ENCODE data around the gene ERN2.
"Not testable (repeated sequence)": the region's sequence is repeated elsewhere in the genome, so short reads cannot be mapped to it uniquely, and the experiment has no call there.

ERN2 gene

DNA sequence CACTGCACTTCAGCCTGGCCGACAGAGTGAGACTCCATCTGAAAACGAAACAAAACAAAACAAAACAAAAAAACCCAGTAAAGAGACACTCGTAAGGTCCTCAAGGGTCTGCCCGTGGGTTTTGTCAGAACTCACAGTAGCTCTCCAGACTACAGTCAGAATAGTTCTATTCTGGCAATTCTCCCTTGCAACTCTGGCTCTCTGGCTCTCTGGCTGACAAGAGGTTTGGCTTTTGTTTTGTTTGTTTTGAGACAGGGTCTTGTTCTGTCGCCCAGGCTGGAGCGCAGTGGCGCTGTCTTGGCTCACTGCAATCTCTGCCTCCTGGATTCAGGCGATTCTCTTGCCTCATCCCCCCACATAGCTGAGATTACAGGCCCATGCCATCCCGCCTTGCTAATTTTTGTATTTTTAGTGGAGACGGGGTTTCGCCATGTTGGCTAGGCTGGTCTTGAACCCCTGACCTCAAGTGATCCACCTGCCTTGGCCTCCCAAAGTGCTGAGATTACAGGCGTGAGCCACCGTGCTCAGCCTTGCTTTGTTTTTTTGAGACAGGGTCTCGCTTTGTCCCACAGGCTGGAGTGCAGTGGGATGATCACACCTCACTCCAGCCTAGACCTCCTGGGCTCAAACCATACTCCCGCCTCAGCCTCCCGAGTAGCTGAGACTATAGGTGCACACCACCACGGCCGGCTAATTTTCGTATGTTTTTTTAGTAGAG, 21.3 kb upstream of the ERN2 start:
- FAIRE-seq, result no peak
- DNase-seq (ENCODE audit: insufficient read length, low spot score), result no peak

DNA sequence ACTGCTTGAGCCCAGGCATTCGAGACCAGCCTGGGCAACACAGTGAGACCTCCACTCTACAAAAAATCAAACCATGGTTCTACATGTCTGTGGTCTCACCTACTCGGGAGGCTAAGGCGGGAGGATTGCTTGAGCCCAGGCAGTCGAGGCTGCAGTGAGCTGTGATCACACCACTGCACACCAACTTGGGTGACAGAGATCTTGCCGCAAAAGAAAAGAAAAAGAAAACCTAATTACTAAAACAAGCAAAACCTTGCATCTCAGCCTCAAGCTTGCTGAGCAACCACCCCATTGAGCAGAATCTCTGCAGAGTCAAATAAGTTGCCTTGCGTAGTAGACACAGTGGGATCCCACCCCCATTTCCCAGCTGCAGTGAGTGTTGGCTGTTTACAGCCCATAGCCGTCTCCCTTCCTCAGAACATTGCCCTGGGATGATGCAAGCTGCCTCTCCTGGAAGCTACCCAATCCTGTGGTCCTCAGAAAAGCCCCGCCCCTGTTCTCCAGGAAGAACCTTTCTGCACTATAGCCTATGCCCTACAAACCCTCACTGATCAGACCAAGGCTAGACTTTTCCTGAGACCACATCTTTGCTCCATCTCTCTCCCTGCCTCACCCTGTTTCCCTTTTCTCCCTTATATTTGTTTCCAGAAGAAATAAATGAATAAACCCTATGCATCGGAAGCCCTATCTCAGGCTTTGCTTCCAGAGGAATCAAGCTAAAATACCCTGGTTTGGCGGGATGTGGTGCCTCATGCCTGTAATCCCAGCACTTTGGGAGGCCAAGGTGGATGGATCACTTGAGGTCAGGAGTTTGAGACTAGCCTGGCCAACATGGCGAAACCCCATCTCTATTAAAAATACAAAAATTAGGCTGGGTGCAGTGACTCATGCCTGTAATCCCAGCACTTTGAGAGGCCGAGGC, 16.7 kb upstream of the ERN2 start:
- no peak for DNase-seq (ENCODE audit: insufficient read length, low spot score)
- TF ChIP-seq POLR2A (IDR thresholded peaks at IDR 0.05; ENCODE audit: low read depth, low read length), result no peak
- no peak for FAIRE-seq

More for the DNA sequence above, 21.3 kb upstream of the ERN2 start:
- no peak for TF ChIP-seq POLR2A (IDR thresholded peaks at IDR 0.05; ENCODE audit: low read depth, low read length)

DNA sequence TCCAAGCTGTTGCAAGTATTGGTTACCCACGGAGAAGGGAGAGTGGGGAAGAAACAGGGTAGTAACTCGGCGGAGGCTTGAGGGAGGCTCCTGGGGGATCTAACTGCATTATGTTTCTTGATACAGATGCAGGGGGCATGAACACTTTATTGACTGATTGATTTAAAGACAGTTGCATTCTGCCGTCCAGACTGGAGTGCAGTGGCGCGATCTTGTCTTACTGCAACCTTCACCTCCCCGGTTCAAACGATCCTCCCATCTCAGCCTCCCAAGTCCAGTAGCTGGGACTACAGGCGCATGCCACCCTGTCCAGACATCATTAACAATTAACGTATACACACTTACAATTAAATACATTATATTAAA, 15.1 kb upstream of the ERN2 start:
- TF ChIP-seq POLR2A (IDR thresholded peaks at IDR 0.05; ENCODE audit: low read depth, low read length), result no peak
- no peak for DNase-seq (ENCODE audit: insufficient read length, low spot score)
- no peak for FAIRE-seq

DNA sequence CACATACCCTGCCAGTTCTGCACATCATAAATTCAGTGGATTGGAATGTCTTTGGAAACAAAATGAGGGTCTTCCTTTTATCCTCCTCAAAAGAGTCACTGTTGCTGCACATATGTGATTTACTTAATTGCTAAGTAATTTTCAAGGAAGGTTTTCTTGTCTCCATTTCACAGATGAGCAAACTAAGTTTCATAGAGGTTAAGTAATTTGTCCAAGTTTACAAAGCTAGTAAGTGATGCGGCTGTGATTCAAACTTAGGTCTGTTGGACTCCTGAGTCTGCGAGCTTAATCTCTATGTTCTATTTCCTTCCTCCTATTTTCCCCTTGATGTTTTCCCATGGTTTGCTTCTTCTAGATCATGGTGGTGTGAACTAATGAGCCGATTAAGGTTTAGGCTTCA, 13.7 kb upstream of the ERN2 start:
- TF ChIP-seq POLR2A (IDR thresholded peaks at IDR 0.05; ENCODE audit: low read depth, low read length), result no peak
- FAIRE-seq (no peak), DNase-seq (ENCODE audit: insufficient read length, low spot score) (no peak)

DNA sequence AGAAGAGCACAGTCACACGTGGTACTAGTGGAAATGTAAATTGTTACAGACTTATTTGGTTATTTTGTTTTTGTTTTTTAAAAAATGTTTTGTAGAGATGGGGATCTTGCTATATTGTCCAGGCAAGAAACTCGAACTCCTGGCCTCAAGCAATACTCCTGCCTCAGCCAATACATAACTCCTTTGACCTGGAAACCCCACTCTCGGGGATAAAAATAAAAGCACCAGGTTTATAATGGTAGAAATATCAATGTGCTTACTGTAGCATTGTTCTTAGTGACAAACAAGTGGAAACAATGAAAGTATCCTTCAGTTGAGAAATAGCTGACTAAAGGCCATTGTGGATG, 11.7 kb upstream of the ERN2 start:
- no peak for FAIRE-seq
- no peak for TF ChIP-seq POLR2A (IDR thresholded peaks at IDR 0.05; ENCODE audit: low read depth, low read length)
- no peak for DNase-seq (ENCODE audit: insufficient read length, low spot score)

DNA sequence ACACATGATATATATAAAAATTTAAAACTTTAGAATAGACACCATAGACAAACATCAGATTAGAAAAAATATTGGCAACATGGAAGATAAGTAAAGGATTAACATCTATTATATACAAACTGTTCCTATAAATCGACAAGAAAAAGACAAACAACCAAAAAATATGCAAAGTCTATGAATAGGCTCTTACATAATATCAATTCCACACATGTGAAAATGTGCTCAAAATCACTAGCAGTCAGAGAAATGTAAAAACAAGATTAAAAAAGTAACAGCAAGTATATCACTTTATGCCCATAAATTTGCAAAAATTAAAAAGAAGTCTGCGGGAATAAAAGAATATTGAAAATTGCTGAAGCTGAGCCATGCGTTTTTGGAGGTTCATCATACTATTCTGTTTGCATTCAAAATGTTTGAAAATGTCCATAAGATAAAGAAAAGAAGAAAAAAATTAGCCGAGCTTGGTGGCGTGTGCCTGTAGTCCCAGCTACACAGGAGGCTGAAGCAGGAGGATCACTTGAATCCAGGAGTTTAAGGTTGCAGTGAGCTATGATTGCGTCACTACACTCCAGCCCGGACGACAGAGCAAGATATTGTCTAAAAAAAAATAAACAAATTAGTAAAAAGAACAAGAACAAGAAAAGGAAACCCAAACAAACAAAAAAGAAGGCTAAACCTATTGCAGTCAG, 11.2 kb upstream of the ERN2 start:
- FAIRE-seq (no peak), DNase-seq (ENCODE audit: insufficient read length, low spot score) (no peak)
- no peak for TF ChIP-seq POLR2A (IDR thresholded peaks at IDR 0.05; ENCODE audit: low read depth, low read length)

DNA sequence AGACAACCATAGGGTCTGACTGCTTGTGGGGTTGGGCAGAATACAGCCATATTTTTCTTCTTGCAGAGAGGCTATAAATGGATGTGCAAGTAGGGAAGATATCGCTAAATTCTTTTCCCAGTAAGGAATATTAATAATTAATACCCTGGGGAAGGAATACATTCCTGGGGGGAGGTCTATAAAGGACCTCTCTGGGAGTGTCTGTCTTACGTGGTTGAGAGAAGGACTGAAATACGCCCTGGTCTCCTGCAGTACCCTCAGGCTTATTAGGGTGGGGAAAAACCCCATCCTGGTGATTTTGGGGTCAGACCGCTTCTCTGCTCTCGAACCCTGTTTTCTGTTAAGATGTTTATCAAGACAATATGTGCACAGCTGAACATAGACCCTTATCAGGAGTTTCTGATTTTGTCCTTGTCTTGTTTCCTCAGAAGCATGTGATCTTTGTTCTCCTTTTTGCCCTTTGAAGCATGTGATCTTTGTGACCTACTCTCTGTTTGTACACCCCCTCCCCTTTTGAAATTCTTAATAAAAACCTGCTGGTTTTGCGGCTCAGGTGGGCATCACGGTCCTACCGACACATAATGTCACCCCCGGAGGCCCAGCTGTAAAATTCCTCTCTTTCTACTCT, 9.7 kb upstream of the ERN2 start:
- FAIRE-seq; DNase-seq (ENCODE audit: insufficient read length, low spot score): not testable (repeated sequence)

DNA sequence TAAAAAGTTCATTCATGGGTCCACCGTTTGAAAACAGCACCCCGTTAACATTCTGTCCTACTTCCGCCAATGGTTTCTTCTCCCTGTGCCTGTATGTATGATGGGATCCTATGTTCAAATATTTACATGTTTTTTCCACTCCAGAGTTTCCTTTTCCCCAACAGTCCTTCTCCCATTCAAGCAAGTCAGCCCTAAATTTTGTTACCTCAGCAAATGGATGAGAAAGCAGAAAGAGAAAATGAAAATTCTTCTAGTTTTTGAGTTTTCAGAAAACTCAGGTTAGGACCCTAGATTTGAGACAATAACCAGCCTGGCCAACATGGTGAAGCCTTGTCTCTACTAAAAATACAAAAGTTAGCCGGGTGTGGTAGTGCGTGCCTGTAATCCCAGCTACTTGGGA, 3.5 kb upstream of the ERN2 start:
- no peak for TF ChIP-seq POLR2A (IDR thresholded peaks at IDR 0.05; ENCODE audit: low read depth, low read length)
- no peak for FAIRE-seq
- DNase-seq (ENCODE audit: insufficient read length, low spot score), result no peak

DNA sequence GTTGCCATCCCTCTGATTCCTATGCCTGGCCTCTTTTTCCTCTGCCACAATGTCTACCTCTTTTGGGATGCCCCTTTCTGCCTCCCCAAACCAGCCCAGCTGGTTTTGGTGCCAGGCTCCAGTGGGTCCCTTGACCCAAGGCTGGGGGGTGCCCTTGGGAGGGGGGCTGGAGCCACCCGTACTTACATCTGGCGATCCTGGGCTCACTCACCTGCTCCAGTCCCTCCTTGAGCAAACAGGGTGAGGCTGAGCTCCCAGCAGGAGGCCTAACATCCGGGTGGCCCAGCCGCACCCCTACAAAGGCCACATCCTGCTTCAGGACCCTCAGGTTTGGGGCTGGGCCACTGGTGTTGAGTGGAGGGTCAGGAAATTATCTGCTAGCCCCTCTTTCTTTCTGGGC, 1.2 kb downstream of the ERN2 start:
- no peak for FAIRE-seq

DNA sequence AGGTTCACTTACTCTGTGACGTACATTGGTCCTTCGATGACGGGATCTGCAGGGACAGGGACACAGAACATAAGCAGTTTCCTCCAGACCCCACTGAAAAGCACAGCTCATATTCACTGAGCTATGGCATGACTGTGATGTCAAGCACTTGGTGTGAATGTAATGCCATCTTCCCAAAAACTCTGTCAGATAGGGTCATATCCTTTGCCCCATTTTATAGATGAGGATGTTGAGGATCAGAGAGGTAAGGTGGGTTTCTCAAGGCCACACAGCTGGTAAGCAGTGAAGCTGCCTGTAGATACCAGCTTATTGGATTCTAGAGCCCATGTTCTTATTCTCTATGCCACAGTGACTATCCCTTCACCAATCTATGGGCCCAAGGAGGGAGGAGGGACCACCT, 2.5 kb downstream of the ERN2 start:
- no peak for DNase-seq (ENCODE audit: insufficient read length, low spot score)
- FAIRE-seq, result no peak
- no peak for TF ChIP-seq POLR2A (IDR thresholded peaks at IDR 0.05; ENCODE audit: low read depth, low read length)

More for the DNA sequence above, 1.2 kb downstream of the ERN2 start:
- no peak for DNase-seq (ENCODE audit: insufficient read length, low spot score)
- TF ChIP-seq POLR2A (IDR thresholded peaks at IDR 0.05; ENCODE audit: low read depth, low read length), result no peak

DNA sequence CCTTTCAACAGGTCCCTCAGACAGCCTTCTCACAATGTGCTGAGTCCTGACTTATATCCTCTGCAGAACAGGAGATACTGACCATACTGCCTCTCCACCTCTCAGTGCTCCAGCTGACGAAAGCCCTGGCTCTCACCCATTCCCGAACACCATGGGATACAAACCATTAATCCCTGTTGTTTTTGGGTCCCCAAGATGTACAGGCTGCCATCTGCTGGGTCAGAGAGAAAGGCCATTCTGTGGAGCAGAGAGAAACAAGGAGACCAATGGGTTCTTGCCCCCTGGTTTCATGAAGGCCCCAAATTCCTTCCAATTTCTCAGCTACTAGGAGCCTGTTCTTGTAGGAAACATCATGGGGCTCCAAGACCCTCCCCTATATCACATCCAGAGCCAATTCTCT, 3.0 kb downstream of the ERN2 start:
- no peak for TF ChIP-seq POLR2A (IDR thresholded peaks at IDR 0.05; ENCODE audit: low read depth, low read length)
- FAIRE-seq (no peak), DNase-seq (ENCODE audit: insufficient read length, low spot score) (no peak)

DNA sequence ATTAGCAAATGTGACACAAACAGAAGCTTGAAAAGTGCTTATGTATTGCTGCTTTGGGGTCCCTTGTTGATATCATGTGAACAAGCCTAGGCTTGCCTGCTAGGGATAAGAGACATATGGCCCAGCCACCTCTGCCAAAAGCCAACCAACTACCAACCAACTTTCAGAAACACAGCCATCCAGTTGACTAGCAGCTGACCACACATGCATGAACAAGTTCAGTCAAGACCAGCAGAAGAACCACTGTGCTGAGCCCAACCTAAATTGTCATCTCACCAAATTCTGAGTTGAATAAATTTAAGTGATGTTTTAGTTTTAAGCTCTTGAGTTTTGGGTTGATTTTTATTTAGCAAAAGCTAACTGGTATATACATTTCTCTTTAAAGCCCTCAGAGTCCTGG, 3.5 kb downstream of the ERN2 start:
- no peak for FAIRE-seq

DNA sequence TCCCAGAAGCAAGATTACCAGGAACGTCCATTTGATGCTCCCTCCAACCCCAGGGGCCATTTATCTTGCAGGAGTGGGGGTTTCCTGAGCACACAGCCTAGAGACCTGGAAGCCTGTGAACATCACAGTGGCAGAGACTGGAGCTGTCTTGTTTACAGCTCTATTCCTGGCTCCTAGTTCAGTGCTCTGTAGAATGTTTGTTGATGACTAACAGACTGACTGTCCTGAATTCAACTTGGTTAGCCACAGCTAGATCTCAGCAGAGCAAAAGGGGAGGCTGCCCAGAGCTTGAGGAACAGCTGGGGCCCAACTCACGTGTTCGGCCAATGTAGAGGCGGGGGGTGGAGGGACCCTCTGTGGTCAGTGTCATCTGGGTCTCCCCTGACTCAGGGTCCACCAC, 6.6 kb downstream of the ERN2 start:
- FAIRE-seq (no peak), DNase-seq (ENCODE audit: insufficient read length, low spot score) (no peak)
- no peak for TF ChIP-seq POLR2A (IDR thresholded peaks at IDR 0.05; ENCODE audit: low read depth, low read length)

More for the DNA sequence above, 3.5 kb downstream of the ERN2 start:
- DNase-seq (ENCODE audit: insufficient read length, low spot score), result no peak
- TF ChIP-seq POLR2A (IDR thresholded peaks at IDR 0.05; ENCODE audit: low read depth, low read length), result no peak

DNA sequence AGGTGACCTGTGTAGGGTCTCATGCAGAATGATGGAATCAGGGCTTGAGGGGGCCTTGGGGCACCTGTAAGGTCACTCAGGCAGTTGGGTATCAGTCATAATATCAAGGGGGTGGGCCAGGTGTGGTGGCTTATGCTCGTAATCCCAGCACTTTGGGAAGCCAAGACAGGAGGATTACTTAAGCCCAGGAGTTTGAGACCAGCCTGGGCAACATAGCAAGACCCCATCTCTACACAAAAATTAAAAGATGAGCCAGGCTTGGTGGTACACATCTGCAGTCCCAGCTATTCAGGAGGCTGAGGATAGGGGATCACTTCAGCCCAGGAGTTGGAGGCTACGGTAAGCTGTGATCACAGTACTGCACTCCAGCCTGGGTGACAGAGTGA, 7.5 kb downstream of the ERN2 start:
- FAIRE-seq (no peak), DNase-seq (ENCODE audit: insufficient read length, low spot score) (no peak)
- no peak for TF ChIP-seq POLR2A (IDR thresholded peaks at IDR 0.05; ENCODE audit: low read depth, low read length)
